GM19193 (cell line): ENCODE measurements around the gene PRDM1.
A peak's percentile ranks its signal among the peaks of the same experiment; 100 is the strongest.

Experiments used
- POLR2A ChIP-seq: IDR thresholded peaks from 4 replicates; pipeline ENCODE4 v1.6.1; 2011; ENCODE audit not compliant: insufficient read depth, insufficient read length; ENCODE audit errors: extremely low read depth

Gene PRDM1

GRCh38 chr6:106082735-106083398, 3.3 kb upstream of the PRDM1 start:
- TF ChIP-seq POLR2A, result no peak

- no peak for TF ChIP-seq POLR2A
Measured at GRCh38 chr6:106083618-106084017, 2.5 kb upstream of the PRDM1 start.

DNA sequence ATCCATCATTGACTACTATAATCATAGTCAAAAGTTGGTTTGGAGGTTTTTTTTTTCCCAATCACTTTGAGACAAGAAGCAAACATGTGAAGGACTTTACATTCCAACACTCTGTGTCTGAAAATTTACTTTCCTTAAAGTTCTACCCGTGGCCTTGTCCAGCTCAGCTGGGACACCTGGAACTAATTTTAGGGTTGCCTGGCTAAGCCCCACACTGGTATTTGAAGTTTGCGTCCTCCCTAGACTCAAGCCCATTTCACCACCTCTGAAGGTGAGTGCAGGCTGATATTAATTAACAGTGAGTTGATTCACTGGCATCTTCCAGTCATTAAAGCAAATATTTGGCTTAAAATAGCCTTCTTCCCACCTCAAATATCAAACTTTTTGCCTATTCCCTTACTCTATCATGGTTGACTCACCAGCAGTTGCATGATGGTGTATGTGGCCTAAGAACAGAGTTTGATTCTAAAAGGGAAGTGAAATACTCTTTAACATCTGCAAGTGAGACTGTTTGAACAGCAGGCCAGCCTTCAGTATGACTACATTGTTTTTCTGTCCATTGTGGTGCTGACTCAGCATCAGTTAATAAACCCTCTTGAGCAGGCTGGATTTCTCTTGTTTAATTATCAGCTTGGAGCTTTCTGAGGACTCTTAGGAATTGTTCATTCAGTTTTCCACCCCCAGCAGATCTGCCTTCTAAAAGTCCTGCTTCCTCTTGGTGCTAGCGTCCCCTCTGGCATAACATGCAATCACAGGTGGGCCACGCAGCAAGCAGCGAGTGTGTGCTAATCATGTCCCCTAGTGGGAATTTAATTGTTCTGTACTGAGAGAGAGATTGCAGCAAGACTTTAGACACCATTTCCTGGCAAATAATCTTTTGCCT, 1.8 kb upstream of the PRDM1 start:
- TF ChIP-seq POLR2A, result no peak

- TF ChIP-seq POLR2A, result no peak
Measured at GRCh38 chr6:106084989-106085691, 996 bp upstream of the PRDM1 start.

GRCh38 chr6:106085692-106085983, 498 bp upstream of the PRDM1 start:
- TF ChIP-seq POLR2A, result no peak

DNA sequence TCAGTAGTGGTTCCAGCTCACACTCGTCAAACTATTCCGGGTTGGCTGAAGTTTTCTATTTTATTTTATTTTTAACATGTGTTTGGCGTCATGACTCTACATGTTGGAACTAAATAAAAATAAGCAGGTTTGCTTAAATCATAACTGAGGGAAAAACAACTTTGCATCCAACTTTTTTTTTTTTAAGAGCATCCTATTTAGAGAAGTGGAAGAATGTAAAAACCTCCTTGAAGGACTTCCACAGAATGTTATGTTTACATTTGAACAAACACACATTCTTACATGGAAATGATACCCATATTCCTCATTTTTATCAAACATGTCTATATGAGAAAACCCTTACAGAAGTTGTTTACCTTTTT, 659 bp downstream of the PRDM1 start:
- no peak for TF ChIP-seq POLR2A

GRCh38 chr6:106087548-106088325, 1.6 kb downstream of the PRDM1 start:
- TF ChIP-seq POLR2A, result no peak

GRCh38 chr6:106090001-106090400, 3.9 kb downstream of the PRDM1 start:
- no peak for TF ChIP-seq POLR2A

DNA sequence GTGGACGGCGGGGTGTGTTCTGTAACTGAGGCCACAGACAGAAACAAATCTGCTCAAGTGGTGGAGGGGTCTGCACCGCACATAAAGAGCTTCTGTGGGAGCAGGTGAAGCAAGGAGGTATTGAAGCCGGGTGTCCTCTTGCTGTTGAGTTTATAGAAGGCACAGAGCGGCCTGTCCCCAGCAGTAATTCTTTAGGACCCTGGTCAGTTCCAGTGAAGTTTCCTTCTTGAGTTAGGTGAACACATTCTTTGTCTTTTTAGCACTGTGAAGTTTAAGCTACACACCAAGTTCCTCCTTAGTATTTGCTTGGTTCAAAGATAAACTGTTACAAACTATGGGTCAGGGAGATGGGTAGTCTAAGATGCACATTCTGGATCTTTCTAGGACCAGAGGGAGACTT, 6.1 kb downstream of the PRDM1 start:
- TF ChIP-seq POLR2A, result peak; percentile 23

- TF ChIP-seq POLR2A, result no peak
Measured at GRCh38 chr6:106094261-106094963, 8.3 kb downstream of the PRDM1 start.

DNA sequence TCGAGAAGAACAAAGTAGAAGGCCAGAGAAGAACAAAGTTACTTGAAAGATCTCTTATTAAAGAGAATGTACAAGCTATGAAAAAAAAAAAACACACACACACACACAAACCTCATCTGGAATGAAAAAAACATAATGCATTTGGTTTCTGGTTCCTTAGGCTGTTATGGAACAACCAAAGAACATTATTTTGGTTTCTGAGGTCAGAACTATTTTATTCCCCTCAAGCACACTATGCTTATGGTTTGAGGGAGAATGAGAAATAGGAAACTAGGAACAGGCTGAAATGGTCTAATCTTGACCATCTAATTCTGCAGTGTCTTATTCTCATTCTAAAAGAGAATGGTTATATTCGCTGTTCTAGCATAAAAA, 8.8 kb downstream of the PRDM1 start:
- no peak for TF ChIP-seq POLR2A

DNA sequence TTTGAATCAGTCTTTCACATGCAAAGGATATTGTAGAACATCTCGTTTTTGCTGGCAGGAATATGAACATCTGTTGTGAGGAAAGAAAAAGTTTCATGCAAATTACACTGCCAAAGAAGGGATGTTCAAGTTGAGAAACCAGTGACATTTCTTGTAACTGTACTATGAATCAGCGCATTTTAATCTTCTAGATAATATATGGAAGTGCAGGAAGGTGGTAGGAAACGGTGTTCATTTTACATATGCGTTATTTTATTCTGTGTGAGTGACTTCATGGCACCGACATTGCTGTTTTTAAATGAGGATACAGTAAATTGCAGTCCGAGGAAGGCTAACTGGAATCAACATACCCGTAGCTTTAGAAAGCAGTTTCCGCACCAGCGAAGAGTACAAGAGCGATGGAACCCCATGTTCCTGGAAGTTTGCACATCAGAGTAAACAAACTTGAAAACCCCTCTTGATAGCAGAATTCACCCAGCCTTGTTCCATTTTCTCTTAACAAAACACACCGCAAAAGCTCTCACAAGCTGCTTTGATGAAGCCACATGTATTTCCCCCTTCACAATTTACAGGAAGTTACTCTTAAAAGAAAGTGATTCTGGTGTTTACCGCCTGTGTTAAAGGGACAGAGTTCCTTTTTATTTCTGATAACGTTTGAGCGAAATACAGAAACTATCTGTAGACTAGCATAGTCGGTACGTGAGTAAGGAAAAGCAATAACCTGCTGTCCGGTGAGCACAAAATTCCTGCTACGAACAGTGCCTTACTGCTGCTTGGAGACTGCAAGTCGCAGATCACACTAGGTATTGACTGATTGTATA, 11.5 kb downstream of the PRDM1 start:
- peak; percentile 26 for TF ChIP-seq POLR2A

GRCh38 chr6:106098383-106099234, 12.5 kb downstream of the PRDM1 start:
- no peak for TF ChIP-seq POLR2A

GRCh38 chr6:106099235-106099537, 13.1 kb downstream of the PRDM1 start:
- peak; percentile 11 for TF ChIP-seq POLR2A

DNA sequence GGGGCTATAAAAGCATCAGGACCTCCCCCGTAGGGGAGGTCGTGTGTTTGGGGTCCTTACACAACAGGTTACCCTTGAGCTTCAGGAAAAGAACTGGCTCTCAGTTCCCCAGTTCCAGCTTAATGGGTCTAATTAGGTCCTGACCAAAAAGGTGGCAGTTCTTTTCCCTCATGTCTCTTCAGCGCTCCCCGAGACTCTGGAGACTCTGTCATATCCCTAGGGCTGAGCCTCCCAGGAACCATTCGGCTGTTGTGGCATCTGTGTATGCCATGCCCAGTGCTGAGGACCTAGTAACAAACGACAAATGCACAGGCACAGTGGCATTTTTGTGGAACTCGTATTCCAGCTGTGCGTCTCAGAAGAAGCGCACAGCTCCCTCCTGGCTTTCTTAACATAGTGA, 14.6 kb downstream of the PRDM1 start:
- TF ChIP-seq POLR2A, result no peak
